ENCODE results near the gene FANCF. TPM values are rescaled to one million over a fixed set of nuclear protein-coding genes. Genes with fewer than 3 reads are reported as not detected.

Gene FANCF
- total RNA-seq, 1 experiment from 2014 or later: 13.6 TPM

DNA sequence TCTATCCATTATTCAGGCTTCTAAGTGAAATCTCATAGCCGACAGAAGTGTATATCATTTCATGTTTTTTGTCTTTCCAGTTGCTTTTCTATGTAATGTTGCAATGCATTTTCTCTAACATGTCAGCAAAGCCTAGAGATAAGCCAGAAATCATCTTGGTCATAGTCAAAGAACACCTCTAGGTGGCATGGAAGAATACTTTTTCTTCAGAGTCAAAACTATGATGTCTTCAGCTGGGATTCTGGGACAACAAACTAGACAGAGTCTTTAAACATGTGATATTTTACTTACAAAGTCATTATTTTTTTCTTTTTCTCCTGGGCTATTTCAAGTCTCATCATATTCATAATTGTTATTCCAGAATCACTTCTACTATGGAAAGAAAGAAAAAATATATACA, 45.2 kb upstream of the FANCF start:
- Mint-ChIP-seq H3K27me3 (ENCODE audit: insufficient read depth, unreplicated experiment) (peaks cover 96% of the 10 kb centered on the region), H3K27ac (ENCODE audit: low read depth, unreplicated experiment) (no peak overlapping the region), H3K36me3 (ENCODE audit: insufficient read depth, unreplicated experiment) (no peaks in the 10 kb centered on the region), H3K9me3 (ENCODE audit: unreplicated experiment) (no peaks in the 10 kb centered on the region), H3K4me1 (ENCODE audit: insufficient read depth, unreplicated experiment) (no peaks in the 10 kb centered on the region), H3K4me3 (ENCODE audit: unreplicated experiment) (no peak overlapping the region)
- POLR2A ChIA-PET: no interaction called here
- intact Hi-C loops (cut with micrococcal nuclease): loop anchor here (2.0 kb wide), 2 partner anchors 60 to 116 kb away; no protein-coding TSS in a partner anchor
- CTCF ChIA-PET: interaction anchor here (0.6 to 2.6 kb wide), 6 partner anchors 10 to 117 kb away, joined by 3 to 15 read pairs (median 4); no protein-coding TSS in a partner anchor
- peak; percentile 25 for DNase-seq (ENCODE audit: unreplicated experiment)
- TF ChIP-seq, protein P1, sequence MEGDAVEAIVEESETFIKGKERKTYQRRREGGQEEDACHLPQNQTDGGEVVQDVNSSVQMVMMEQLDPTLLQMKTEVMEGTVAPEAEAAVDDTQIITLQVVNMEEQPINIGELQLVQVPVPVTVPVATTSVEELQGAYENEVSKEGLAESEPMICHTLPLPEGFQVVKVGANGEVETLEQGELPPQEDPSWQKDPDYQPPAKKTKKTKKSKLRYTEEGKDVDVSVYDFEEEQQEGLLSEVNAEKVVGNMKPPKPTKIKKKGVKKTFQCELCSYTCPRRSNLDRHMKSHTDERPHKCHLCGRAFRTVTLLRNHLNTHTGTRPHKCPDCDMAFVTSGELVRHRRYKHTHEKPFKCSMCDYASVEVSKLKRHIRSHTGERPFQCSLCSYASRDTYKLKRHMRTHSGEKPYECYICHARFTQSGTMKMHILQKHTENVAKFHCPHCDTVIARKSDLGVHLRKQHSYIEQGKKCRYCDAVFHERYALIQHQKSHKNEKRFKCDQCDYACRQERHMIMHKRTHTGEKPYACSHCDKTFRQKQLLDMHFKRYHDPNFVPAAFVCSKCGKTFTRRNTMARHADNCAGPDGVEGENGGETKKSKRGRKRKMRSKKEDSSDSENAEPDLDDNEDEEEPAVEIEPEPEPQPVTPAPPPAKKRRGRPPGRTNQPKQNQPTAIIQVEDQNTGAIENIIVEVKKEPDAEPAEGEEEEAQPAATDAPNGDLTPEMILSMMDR (IDR thresholded peaks at IDR 0.05; ENCODE audit: unreplicated experiment): peak; percentile 23
- no TSS peak for BruUV-seq (replicated peaks)

DNA sequence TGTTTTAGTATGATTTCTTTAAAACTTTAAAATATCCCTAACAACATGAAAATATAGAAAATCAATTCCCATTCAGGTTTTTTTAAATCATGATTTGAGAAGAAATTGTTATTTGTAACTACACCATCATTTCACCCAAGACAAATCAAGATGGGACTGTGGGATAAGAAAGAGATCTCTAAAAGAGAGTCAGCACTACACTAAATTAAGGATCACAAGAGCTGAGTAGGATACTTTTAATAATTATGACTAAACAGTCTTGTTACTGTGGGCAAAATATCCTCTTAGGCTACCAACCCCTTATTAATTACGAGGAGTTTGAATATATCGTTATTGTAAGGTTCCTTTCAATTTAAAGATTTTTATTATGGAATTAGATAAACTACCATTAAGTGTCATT, 43.7 kb upstream of the FANCF start:
- Mint-ChIP-seq H3K27me3 (ENCODE audit: insufficient read depth, unreplicated experiment) (peaks cover 97% of the 10 kb centered on the region), H3K4me3 (ENCODE audit: unreplicated experiment) (no peak overlapping the region), H3K4me1 (ENCODE audit: insufficient read depth, unreplicated experiment) (no peaks in the 10 kb centered on the region), H3K36me3 (ENCODE audit: insufficient read depth, unreplicated experiment) (no peaks in the 10 kb centered on the region), H3K9me3 (ENCODE audit: unreplicated experiment) (no peaks in the 10 kb centered on the region), H3K27ac (ENCODE audit: low read depth, unreplicated experiment) (no peak overlapping the region)
- intact Hi-C loops (cut with micrococcal nuclease): no loop called here
- ChIA-PET CTCF (interaction anchor here (2.6 kb wide), 1 partner anchor 118 kb away, joined by 15 read pairs; no protein-coding TSS in a partner anchor), POLR2A (no interaction called here)
- no TSS peak for BruUV-seq (replicated peaks)
- no peak for DNase-seq (ENCODE audit: unreplicated experiment)
- TF ChIP-seq, protein P1 (IDR thresholded peaks at IDR 0.05; ENCODE audit: unreplicated experiment): no peak

DNA sequence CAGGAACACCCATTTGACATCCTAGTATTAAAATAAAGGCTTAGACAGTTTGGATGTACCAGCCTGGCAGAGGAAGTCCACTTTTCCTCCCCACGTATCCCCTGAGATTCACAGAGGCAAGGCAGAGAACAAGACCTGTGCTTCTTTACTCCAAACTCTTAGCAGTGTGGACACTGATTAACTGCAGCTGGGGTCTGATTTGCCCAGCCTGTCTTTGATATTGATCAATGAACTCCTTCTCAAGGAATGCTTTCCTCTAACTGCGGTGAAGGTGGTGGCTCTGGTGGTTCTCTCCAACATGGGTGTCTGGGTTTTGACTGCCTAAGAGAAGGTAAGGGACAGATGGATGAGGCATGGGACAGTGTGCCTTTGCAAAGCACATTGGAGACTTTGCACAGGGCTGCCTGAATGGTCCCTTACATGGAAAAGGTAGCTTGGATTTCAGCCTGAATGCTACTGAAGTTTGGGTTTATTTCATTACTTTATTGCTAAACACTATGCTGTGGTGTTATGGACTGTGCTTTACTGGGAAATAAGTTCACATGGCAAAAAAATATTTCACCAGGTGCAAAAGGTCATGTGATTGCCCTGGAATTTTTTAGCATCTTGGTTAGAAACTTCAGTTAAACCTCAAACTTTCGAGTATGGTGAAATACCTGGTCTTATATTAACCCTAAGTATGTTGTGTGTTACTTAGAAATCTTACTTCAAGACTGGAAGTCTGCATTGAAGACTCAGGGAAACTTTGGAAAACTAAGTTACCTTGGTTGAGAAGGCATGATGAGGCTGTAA, 42.6 kb upstream of the FANCF start:
- H3K4me1 Mint-ChIP-seq (ENCODE audit: insufficient read depth, unreplicated experiment): no peaks in the 10 kb centered on the region
- no TSS peak for BruUV-seq (replicated peaks)
- no peaks in the 10 kb centered on the region for H3K36me3 Mint-ChIP-seq (ENCODE audit: insufficient read depth, unreplicated experiment)
- ChIA-PET CTCF (no interaction called here), POLR2A (no interaction called here)
- H3K27ac Mint-ChIP-seq (ENCODE audit: low read depth, unreplicated experiment): no peak overlapping the region
- H3K9me3 Mint-ChIP-seq (ENCODE audit: unreplicated experiment): no peaks in the 10 kb centered on the region
- TF ChIP-seq, protein P1 (IDR thresholded peaks at IDR 0.05; ENCODE audit: unreplicated experiment): no peak
- no peak overlapping the region for H3K4me3 Mint-ChIP-seq (ENCODE audit: unreplicated experiment)
- peaks cover 86% of the 10 kb centered on the region for H3K27me3 Mint-ChIP-seq (ENCODE audit: insufficient read depth, unreplicated experiment)
- DNase-seq (ENCODE audit: unreplicated experiment): no peak
- intact Hi-C loops (cut with micrococcal nuclease): no loop called here

DNA sequence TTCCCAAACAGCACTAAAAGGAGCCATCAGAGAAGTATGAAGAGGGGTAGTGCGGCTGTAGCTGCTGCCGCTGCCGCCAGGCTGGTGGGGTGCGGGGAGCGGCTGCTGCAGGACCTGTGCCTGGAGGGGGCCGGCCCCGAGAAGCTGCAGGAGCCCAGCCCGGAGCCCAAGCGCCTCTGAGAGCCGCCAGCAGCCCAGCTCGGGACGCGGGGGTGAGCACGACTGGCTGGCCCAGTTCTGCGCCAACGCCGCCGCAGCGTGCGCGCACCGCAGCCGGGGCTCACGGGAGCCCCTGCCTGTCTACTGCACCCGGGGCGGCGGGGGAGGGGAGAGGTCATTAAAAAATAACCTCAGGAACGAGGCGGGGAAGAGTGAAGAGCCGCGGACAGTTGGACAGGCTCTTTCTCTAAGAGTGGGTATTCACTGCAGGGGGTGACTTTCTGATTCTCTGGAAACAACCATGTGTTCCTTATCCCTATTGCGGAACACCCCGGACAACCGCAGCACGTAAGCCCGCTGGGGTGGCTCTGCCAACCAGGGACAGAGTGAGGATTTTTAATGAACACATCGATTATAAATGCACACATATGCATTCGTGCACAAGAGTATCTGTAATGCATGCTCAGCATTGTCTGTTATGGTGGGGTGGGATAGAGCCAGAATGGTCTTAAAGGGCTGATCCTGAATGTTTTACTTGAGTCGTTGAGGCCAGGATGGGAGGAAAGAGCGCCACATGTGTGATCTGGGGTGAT, 41.2 kb upstream of the FANCF start:
- no TSS peak for BruUV-seq (replicated peaks)

More for the DNA sequence above, 41.2 kb upstream of the FANCF start:
- DNase-seq (ENCODE audit: unreplicated experiment): no peak
- intact Hi-C loops (cut with micrococcal nuclease): no loop called here
- Mint-ChIP-seq H3K27ac (ENCODE audit: low read depth, unreplicated experiment) (no peak overlapping the region), H3K36me3 (ENCODE audit: insufficient read depth, unreplicated experiment) (no peaks in the 10 kb centered on the region), H3K9me3 (ENCODE audit: unreplicated experiment) (no peaks in the 10 kb centered on the region), H3K4me3 (ENCODE audit: unreplicated experiment) (no peak overlapping the region), H3K27me3 (ENCODE audit: insufficient read depth, unreplicated experiment) (peaks cover 74% of the 10 kb centered on the region), H3K4me1 (ENCODE audit: insufficient read depth, unreplicated experiment) (no peaks in the 10 kb centered on the region)
- TF ChIP-seq, protein P1 (IDR thresholded peaks at IDR 0.05; ENCODE audit: unreplicated experiment): no peak
- CTCF ChIA-PET: no interaction called here
- POLR2A ChIA-PET: no interaction called here

All from MCF 10A (cell line).